IMR-90 (cell line): Measurements from ENCODE around the gene CD6. TPM values are rescaled to one million over a fixed set of nuclear protein-coding genes. Genes with fewer than 3 reads are reported as not detected.
A peak's percentile ranks its signal among the peaks of the same experiment; 100 is the strongest.

Source experiments
- ATAC-seq: fragments of 200-7000 bp; cut with Tn5 transposase; 2 replicates; pipeline ENCODE4 v1.9.1; 2020; ENCODE audit warnings: low read depth, mild to moderate bottlenecking, moderate library complexity
- BruUV-seq: library from RNA; stranded (reverse); fragments of 400-500 nt; replicated peaks from 2 replicates; lab custom pipeline; 2021; lab: Mats Ljungman, UMichigan
- CTCF ChIA-PET: fragments of 300-600 bp; formaldehyde crosslinking; extraction: SDS; loops from one replicate; lab custom pipeline; 2021; ENCODE audit warnings: antibody characterized with exemption; lab: Yijun Ruan, JAX
- POLR2A ChIA-PET: fragments of 300-600 bp; sonication (Branson Sonifier 250); formaldehyde crosslinking; loops from one replicate; lab custom pipeline; 2022; ENCODE audit warnings: antibody characterized with exemption; ENCODE audit not compliant: unreplicated experiment; lab: Charles Lee
- DNase-seq: peaks from one replicate; pipeline ENCODE4 v3.0.0; 2013
- H2AFZ ChIP-seq: replicated peaks from 2 replicates; pipeline ENCODE3; 2013; ENCODE audit warnings: low read length, mild to moderate bottlenecking; ENCODE audit not compliant: poor library complexity
- H2AK5ac ChIP-seq: 2 replicates; pipeline ENCODE4 v1.6.1; 2013; ENCODE audit warnings: low read depth, low read length, inconsistent platforms
- H2AK9ac ChIP-seq: replicated peaks from 2 replicates; pipeline ENCODE3; 2013; ENCODE audit warnings: mild to moderate bottlenecking, low read depth, low read length, moderate library complexity; ENCODE audit not compliant: poor library complexity
- H2BK120ac ChIP-seq: 2 replicates; pipeline ENCODE4 v1.6.1; 2013; ENCODE audit warnings: low read depth, low read length, inconsistent platforms
- H2BK15ac ChIP-seq: 3 replicates; pipeline ENCODE4 v1.6.1; 2013; ENCODE audit warnings: low read depth, low read length, inconsistent platforms
- H2BK20ac ChIP-seq: 2 replicates; pipeline ENCODE4 v1.6.1; 2013; ENCODE audit warnings: low read depth, mild to moderate bottlenecking, inconsistent platforms, low read length, moderate library complexity
- H2BK5ac ChIP-seq: 2 replicates; pipeline ENCODE4 v1.6.1; 2013; ENCODE audit warnings: mild to moderate bottlenecking, low read depth, low read length, inconsistent platforms; ENCODE audit not compliant: poor library complexity, severe bottlenecking
- H3K14ac ChIP-seq: replicated peaks from 2 replicates; pipeline ENCODE4 v1.6.1; 2013; ENCODE audit warnings: low read depth, low read length, inconsistent platforms
- H3K18ac ChIP-seq: 2 replicates; pipeline ENCODE4 v1.6.1; 2013; ENCODE audit warnings: low read depth, low read length, control low read depth
- H3K23ac ChIP-seq: 2 replicates; pipeline ENCODE4 v1.6.1; 2013; ENCODE audit warnings: low read depth, low read length, inconsistent platforms
- H3K27ac ChIP-seq: 2 replicates; pipeline ENCODE4 v1.5.1; 2013; ENCODE audit warnings: mild to moderate bottlenecking, control low read depth, low read length; ENCODE audit not compliant: insufficient read depth
- H3K27me3 ChIP-seq: 2 replicates; pipeline ENCODE4 v1.6.1; 2013; ENCODE audit warnings: low read length; ENCODE audit not compliant: control insufficient read depth, insufficient read depth
- H3K36me3 ChIP-seq: 2 replicates; pipeline ENCODE4 v1.6.1; 2013; ENCODE audit warnings: low read length, mixed read lengths; ENCODE audit not compliant: control insufficient read depth, insufficient read depth
- H3K4ac ChIP-seq: 2 replicates; pipeline ENCODE4 v1.6.1; 2013; ENCODE audit warnings: low read depth, low read length, inconsistent platforms
- H3K4me1 ChIP-seq: 2 replicates; pipeline ENCODE4 v1.6.1; 2013; ENCODE audit warnings: low read length, mixed read lengths; ENCODE audit not compliant: control insufficient read depth, insufficient read depth
- H3K4me2 ChIP-seq: 2 replicates; pipeline ENCODE4 v1.6.1; 2013; ENCODE audit warnings: low read depth, mild to moderate bottlenecking, control low read depth, low read length, moderate library complexity
- H3K4me3 ChIP-seq: 2 replicates; pipeline ENCODE4 v1.5.1; 2013; ENCODE audit warnings: low read depth, mild to moderate bottlenecking, control low read depth, low read length, moderate library complexity; ENCODE audit not compliant: insufficient read depth
- H3K56ac ChIP-seq: 2 replicates; pipeline ENCODE4 v1.6.1; 2013; ENCODE audit warnings: low read length, inconsistent platforms; ENCODE audit not compliant: insufficient read depth; ENCODE audit errors: extremely low read depth
- H3K79me1 ChIP-seq, 2 experiments: 2 replicates each; pipeline ENCODE4 v1.6.1; 2013; ENCODE audit warnings: low read length in 2 of 2, inconsistent platforms in 1 of 2, low read depth in 1 of 2
- H3K9ac ChIP-seq: 2 replicates; pipeline ENCODE4 v1.6.1; 2013; ENCODE audit warnings: low read depth, low read length, control low read depth
- H3K9me1 ChIP-seq: 2 replicates; pipeline ENCODE4 v1.6.1; 2013; ENCODE audit warnings: low read length, inconsistent platforms; ENCODE audit not compliant: insufficient read depth
- H3K9me3 ChIP-seq: 2 replicates; pipeline ENCODE4 v1.6.1; 2013; ENCODE audit warnings: low read length; ENCODE audit not compliant: control insufficient read depth, insufficient read depth
- H4K20me1 ChIP-seq: 2 replicates; pipeline ENCODE4 v1.6.1; 2013; ENCODE audit warnings: low read length, inconsistent platforms; ENCODE audit not compliant: insufficient read depth
- H4K5ac ChIP-seq: 2 replicates; pipeline ENCODE4 v1.6.1; 2013; ENCODE audit warnings: mild to moderate bottlenecking, low read depth, low read length, control low read depth
- H4K8ac ChIP-seq, 2 experiments: 2 replicates each; pipeline ENCODE4 v1.6.1; 2013; ENCODE audit warnings: low read depth in 2 of 2, low read length in 2 of 2, control low read depth in 1 of 2, inconsistent platforms in 1 of 2
- H4K91ac ChIP-seq: 2 replicates; pipeline ENCODE4 v1.6.1; 2013; ENCODE audit warnings: low read depth, low read length, inconsistent platforms; ENCODE audit not compliant: insufficient read depth
- FOS ChIP-seq: fragments of 150-350 bp; IDR thresholded peaks from 2 replicates; pipeline ENCODE4 v1.6.1; 2016; ENCODE audit warnings: low read depth, low read length
- MAZ ChIP-seq: IDR thresholded peaks from 2 replicates; pipeline ENCODE4 v1.6.1; 2012; ENCODE audit warnings: low read depth, mild to moderate bottlenecking, low read length, improper control_type of control experiment, moderate library complexity, borderline replicate concordance
- WGBS, 2 experiments: methylation state at CpG; one replicate each; pipeline versions ENCODE4 v1.1.5 to v1.1.7; 2013; ENCODE audit warnings: missing lambda C conversion rate in 2 of 2; ENCODE audit not compliant: insufficient read length in 1 of 2; ENCODE audit errors: extremely low coverage in 2 of 2; 5-methylcytosine and 5-hydroxymethylcytosine counted together
- dilution Hi-C: fragments of 300-500 bp; cut with HindIII; formaldehyde crosslinking; loops from one replicate; pipeline ENCODE4 v1.14.3; 2018; ENCODE audit warnings: low sequenced_read_pairs; ENCODE audit not compliant: unreplicated experiment
- in situ Hi-C: fragments of 300-500 bp; cut with MboI; formaldehyde crosslinking; loops from 3 replicates; pipeline ENCODE4 v1.14.3; 2019; ENCODE audit warnings: low sequenced_read_pairs, inconsistent platforms, mixed read lengths
- intact Hi-C: fragments of 100-400 bp; cut with micrococcal nuclease; formaldehyde crosslinking; loops from 2 replicates; pipeline ENCODE4 v1.10.0; 2022
- polyA plus RNA-seq, 3 experiments: library from polyadenylated mRNA; depleted of rRNA; stranded (reverse); fragments of >200 nt; gene quantifications; 2 replicates each; pipeline ENCODE4 v1.2.3, GENCODE V29; 2012; ENCODE audit warnings: low replicate concordance in 1 of 3
- total RNA-seq: library from RNA; depleted of rRNA; stranded (reverse); fragments of >200 nt; gene quantifications from 2 replicates; pipeline ENCODE4 v1.2.3, GENCODE V29; 2012

The CD6 gene
- total and polyA plus RNA-seq, 2 of the 4 experiments (the other 2 are of a cell fraction): not detected

- H4K20me1 ChIP-seq: no peaks in the 10 kb centered on the region
- intact Hi-C loops (no loop called here), dilution Hi-C loops (no loop called here), in situ Hi-C loops (no loop called here)
- no peak overlapping the region for H4K91ac ChIP-seq
- ATAC-seq (no peak), DNase-seq (no peak)
- H3K27ac ChIP-seq: no peak overlapping the region
- H2BK120ac ChIP-seq: no peak overlapping the region
- H3K4me1 ChIP-seq: peaks cover 12% of the 10 kb centered on the region
- H2BK15ac ChIP-seq: no peak overlapping the region
- H3K36me3 ChIP-seq: peaks cover 5% of the 10 kb centered on the region
- no peak overlapping the region for H3K4ac ChIP-seq
- CTCF ChIA-PET: interaction anchor here (1.5 kb wide), 1 partner anchor 34 kb away, joined by 3 read pairs; no protein-coding TSS in a partner anchor
- POLR2A ChIA-PET: no interaction called here
- no TSS peak for BruUV-seq
- no peak overlapping the region for H4K5ac ChIP-seq
- no peak overlapping the region for H2BK5ac ChIP-seq
- no peak overlapping the region for H3K14ac ChIP-seq
- peak overlapping the region; percentile 45; the same call in 1 of the 2 replicates for H3K4me2 ChIP-seq
- no peaks in the 10 kb centered on the region for H3K9me1 ChIP-seq
- no peak overlapping the region for H3K4me3 ChIP-seq
- no peak overlapping the region for H4K8ac ChIP-seq
- H3K23ac ChIP-seq: no peak overlapping the region
- no peak overlapping the region for H2BK20ac ChIP-seq
- TF ChIP-seq MAZ (no peak), FOS (no peak)
- WGBS, 2 experiments: 80% methylated on average over 1 of the region's 6 CpGs; no CpG with 5 or more reads in 1 of the 2 experiments
- no peak overlapping the region for H2AK5ac ChIP-seq
- H3K56ac ChIP-seq: no peak overlapping the region
- H2AFZ ChIP-seq: peak overlapping the region; percentile 13
- no peaks in the 10 kb centered on the region for H3K9me3 ChIP-seq
- no peaks in the 10 kb centered on the region for H3K27me3 ChIP-seq
- no peaks in the 10 kb centered on the region; a peak in 1 of 4 replicates for H3K79me1 ChIP-seq
- H2AK9ac ChIP-seq: no peak overlapping the region
- H3K9ac ChIP-seq: no peak overlapping the region
- H3K18ac ChIP-seq: no peak overlapping the region
These were observed 21.5 kb upstream of the CD6 start for GRCh38 chr11:60950024-60950423.
